Measurements from ENCODE around the gene FXYD6.

- TF ChIP-seq POLR2A (IDR thresholded peaks at IDR 0.05) (no peak), CTCF (IDR thresholded peaks at IDR 0.05) (no peak)
These were observed 2.7 kb downstream of the FXYD6 start for GRCh38 chr11:117873828-117874125.

Measured in sigmoid colon (tissue), 3 donors.